ENCODE data around the gene MFF.
"Not testable (repeated sequence)": the region's sequence is repeated elsewhere in the genome, so short reads cannot be mapped to it uniquely, and the experiment has no call there.

MFF gene

DNA sequence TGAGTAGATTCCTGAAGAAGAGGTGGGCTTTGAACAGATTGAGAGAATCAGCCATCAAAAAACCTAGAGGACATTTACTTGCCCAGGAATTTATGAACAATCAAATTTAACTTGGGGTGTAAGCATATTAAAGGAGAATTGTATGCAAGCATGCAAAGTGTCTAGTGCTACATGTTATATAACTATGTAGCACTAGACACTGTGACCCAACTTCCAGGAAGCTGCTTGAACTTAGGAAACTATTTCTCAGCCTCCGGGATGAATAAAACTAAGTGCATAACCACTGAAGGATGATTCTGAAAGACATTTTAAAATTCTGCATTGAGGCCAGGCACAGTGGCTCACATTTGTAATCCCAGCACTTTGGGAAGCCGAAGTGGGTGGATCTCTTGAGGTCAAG, 12.4 kb downstream of the MFF start:
- no peak for DNase-seq

DNA sequence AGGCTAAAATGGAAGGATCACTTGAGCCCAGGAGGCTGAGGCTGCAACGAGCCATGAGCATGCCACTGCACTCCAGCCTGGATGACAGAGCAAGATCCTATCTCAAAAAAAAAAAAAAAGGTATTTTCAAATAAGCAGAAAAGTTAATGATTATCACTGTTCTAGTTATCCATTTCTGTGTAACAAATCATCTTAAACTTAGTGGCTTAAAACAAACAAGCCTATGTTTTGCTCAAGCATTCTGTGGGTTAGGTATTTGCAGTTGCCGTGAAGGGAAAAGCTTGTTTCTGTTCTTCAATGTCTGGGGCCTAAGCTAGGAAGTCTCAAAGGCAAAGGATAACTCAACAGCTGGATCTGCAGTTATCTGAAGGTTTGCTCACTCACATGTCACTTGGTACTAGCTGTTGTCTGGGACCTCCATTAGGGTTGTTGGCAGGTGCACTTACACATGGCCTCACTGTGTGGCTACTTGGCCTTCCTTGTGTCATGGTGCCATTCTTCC, 14.1 kb downstream of the MFF start:
- no peak for DNase-seq

DNA sequence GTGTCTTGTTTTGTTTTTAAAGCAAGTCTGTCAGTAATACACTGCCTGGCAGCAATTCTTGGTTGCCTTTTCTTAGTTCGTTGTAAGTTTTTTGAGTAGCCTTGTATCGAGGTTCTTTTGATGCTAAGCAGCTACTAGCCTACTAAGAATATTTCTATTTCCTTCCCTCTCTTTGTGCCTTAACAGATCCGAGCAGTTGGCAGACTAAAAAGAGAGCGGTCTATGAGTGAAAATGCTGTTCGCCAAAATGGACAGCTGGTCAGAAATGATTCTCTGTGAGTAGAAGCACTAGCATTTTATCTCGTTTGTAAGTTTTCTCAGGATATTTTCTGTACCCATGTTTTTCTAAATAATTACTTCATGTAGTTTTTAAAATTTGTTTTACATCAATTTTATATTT, 15.1 kb downstream of the MFF start:
- DNase-seq = no peak

DNA sequence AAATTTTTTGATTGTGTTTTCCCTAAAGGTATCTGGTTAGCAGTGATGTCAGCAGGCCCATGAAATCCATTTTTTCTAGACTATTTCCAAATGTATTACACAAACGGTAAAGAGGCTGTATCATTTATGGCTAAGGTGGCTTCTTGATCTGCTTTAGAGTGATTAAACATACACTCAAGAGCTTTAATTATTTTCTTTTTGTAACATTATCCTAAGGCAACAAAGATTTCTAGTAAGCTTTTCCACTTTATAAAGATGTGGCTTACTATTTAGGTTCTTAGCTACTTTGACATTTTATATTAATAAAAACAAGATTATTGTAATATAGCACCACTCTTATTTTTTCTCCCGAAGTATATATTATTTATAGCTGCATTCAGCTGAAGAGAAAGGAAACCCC, 16.5 kb downstream of the MFF start:
- DNase-seq = no peak

DNA sequence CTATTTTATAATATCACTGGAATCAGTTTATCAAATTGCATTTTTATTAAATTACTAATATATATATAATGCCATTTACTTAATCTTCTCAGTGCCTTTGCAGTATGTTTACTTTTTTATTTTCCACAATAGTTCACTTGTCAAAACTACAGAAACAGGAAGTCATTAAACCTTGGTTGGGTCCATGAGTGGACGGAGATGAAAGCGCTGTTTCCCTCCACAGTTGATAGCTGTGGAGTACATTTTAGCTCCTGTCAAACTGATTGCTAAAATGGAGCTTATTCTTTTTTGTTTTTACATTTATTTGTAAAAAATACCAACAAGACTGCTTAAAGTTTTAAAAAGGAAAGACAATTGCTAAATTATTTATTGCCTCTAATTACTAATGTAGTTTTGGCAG, 19.2 kb downstream of the MFF start:
- no peak for DNase-seq

DNA sequence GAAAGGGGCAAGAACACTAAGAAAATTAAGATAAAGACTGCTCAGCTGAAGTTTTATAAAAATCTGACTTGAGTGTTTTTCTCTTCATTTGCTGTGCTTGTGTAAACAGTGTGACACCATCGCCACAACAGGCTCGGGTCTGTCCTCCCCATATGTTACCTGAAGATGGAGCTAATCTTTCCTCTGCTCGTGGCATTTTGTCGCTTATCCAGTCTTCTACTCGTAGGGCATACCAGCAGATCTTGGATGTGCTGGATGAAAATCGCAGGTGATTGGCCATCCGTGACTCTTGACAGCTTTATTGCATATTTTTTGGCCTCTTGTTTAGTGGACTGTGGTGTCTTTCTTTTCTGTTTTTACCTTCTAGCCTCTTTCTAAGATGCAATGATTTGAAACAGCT, 22.1 kb downstream of the MFF start:
- no peak for DNase-seq

DNA sequence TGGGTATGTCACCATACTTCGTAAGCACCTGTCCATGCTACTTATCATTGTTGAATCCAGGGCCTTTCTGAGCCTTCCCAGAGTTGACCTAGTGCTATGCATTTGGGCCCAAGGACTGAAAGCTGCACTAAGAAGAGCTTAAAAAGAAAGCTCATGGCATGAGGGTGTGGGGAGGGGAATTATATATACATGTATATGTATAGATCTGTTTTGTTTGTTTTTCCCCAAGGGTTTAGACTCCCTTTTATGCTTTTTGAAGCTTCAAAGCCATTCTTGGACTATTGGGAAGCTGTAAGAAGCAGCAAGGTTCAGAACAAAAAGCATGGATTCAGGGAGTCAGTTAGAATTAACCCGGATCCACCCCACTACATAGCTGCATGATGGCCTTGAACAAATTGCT, 23.3 kb downstream of the MFF start:
- no peak for DNase-seq

DNA sequence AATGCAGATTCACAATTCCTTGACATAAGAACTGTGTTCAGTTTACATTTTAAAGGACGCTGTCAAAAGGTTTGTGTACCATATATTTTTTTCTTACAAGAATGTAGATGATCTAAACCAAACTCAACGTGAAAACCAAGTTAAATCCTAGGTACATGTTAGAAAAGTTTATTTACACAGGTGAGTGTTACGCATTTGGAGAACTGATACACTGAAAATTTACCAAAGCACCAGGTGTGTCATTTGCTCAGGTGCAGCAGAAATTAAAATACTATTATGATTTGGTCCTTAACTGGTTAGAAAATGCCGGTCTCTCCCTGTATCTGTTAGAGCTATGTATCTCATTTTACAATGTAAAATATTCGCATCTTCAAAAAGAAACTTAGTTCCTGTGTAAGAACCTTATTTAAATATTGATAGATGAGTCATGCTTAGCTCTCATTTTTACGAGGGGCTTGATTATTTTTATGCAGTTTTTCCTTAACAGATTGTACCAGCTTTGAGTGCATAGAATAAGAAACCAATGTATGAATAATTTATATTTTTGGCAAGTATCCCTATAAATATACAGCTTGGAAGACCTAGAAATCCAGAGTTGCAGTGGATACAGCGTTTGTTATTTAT, 25.1 kb downstream of the MFF start:
- no peak for DNase-seq

DNA sequence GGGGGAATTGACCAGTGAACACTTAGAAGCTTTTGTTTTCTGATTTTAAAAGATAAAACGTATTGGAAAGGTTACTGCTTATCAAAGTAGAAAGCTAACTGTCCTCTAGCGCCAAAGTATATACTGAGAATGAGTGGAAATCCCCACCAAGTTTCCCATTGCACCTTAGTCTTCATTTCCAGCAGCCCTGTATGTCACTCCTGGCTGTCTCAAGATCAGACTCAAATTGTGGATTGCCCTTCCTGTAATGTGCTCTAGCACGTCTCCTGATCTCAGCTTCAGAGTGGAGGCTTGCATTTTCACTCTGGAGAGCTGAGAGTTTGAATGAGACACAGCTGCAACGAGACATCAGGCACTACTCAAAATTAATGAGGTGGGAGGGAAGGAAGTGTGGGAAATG, 26.6 kb downstream of the MFF start:
- DNase-seq = no peak

DNA sequence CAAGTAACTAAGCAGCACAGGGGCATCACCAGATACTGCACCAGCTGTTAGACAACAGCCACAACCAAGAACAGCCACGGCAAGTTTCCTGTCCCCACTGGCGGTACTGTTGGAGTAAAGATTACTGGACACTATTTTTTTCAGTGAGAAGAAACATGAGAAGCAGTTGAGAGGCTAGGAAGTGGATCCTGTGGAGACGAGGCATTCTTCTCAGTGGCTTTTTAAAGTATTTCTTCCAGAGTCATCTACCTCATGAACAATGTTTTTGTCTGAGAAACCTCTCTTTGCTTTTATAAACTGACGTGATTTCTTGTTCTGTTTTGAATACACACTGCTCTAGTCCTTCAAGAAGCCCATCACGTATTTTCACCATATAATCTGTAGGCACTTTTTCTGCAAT, 35.3 kb downstream of the MFF start:
- DNase-seq = no peak

DNA sequence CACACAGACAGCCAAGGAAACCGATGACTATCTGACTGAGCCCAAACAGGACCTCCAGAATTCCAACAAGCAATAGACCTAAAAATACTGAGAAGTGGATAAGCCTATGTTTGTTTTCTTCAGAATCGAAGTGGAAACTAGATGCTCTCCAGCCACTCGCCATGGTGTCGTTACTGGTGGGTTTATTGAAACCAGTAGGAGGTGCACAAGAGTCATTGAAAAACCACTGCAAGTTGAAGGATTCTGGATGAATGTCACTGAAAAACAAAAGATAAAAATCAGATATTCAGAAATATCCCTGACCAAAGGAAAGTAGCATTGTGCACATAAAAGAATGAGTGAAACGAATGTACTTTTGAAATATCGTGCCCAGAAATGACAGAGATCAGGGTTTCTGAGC, 38.7 kb downstream of the MFF start:
- no peak for DNase-seq

DNA sequence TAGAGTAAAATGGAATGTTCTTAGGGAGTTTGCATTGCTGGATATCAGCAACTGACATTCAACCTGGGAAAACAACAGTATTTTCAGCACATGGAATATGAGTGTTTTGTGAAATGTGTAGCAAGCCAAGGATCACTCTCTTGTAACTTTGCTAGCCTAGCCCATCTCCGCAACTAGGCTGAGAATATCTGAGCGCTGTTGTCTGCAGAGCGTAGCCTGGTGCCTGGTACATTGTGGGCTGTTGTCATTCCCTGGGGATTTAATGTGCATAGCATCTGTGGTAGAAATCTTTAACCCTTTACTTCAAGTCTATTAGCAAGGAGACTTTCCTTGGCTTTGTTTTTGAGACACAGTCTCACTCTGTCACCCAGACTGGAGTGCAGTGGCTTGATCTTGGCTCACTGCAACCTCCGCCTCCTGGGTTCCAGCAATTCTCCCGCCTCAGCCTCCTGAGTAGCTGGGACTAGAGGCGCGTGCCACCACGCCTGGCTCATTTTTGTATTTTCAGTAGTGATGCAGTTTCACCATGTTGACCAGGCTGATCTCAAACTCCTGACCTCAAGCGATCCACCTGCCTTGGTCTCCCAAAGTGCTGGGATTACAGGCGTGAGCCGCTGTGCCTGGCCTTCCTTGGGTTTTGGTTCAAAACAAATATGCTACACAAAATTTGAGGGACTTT, 39.7 kb downstream of the MFF start:
- not testable (repeated sequence) for DNase-seq

DNA sequence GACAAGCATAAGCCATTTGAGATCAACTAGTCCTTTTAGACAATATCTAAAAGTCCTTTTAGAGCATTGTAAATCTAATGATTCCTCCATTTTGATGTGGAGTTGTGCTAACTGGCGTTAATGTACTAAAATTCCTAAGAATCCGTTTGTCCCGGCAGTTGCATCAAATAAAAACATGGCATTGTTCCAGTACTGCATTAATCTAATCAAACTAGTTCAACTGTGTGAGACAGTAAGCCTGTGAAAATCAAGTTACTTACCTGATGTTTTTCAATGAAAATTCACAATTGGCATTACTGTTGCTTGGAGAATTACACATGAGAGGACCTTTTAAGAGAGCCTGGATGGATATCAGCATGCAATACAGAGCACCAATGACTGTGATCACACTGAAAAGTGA, 40.8 kb downstream of the MFF start:
- DNase-seq = no peak

DNA sequence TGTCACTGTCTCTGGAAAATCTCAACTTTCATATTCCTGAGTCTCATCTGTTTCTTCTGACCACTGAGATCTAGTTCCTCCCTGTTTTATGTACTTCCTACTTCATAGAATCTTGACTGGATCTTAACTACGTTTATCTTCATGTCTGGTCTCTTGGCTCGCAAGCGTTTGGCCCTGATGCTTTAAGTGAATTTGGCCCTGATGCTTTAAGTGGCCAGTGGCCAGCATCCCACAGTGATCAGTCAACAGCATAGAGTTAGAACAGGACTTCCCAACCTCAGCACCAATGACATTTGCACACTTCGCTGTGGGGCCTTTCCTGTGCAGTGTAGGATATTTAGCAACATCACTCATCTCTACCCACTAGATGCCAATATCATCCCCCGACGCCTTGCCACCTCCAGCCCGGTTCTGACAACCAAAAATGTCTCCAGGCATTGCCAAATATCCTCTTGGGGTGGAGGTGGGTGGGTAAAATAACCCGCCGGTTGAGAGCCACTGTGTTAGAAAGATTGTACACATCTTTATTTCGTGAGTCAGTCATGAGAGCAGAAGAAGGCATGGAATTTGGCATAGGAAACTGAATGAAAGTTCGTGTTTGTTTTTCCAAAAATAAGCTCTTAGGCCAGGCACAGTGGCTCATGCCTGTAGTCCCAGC, 41.8 kb downstream of the MFF start:
- no peak for DNase-seq

DNA sequence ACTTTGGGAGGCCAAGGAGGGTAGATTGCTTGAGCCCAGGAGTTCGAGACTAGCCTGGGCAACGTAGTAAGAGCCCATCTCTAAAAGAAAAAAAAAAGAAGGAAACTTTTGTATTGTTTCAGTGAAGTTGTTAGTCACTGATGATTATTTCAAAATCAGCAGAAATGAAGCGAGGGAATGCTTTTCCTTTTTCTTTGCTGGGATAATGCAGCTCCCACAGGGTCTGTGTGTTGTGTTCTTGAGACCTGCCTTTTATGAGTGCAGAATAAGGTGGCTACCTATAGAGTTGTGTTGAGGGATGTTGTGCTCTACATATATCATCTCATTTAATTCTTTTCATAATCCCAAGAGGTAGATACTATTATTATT, 42.4 kb downstream of the MFF start:
- DNase-seq = no peak

DNA sequence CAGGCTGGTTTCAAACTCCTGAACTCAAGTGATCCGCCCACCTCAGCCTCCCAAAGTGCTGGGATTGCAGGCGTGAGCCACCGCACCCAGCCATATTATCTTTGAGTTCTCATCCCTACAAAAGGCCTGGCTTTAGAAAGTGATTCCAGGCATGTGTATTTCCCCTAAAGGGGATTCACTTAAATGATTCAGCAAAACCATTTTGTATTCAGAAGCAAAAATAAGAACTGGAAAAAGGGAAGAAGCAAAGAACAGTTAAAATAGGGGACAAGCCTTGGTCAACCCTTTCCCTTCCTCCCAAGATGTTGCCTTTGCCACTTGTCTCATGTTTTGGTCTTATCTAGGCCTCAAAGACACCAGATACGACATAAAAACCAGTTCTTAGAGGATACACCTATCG, 43.5 kb downstream of the MFF start:
- DNase-seq = no peak

DNA sequence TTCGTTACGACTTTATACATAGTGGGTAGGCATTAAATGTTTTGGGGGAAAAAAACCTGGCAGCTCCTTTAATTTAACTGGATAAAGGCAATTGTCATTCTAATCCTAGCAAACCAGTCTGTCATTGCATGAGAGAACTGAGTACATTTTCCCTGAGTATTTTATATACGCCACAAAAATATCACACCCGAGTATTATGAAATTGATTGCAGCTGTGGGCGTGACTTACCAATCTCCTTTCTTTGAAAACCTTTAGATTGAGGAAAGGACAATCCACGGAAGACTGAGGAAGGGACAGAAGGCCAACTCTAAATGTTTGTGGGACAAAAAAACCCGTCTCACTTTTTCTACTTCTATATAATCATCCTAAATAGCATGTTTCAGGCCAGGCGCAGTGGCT, 45.0 kb downstream of the MFF start:
- no peak for DNase-seq

DNA sequence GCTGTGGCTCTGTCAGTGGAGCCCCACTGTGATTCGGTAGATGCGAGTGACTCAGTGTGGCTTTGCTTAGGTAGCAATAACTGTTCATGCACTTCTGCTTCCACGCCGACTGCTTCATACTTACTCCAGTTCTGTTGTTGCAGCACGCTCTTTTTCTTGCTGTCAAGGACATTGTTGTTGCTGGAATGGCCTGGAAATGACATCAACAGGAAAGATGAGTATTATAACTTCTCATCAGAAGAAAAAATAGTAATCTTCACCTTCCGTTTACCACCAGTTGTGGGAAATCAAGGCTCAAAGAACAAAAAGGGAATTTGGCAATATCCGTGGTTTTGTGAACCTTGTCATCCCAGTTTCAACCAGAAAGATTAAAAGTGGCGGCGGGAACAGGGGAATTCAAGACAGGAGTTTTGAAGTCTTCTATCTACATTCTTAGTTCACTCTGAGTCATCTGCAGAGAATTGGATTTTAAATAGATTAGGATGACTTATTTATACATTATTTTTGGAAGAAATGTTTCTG, 45.8 kb downstream of the MFF start:
- no peak for DNase-seq

DNA sequence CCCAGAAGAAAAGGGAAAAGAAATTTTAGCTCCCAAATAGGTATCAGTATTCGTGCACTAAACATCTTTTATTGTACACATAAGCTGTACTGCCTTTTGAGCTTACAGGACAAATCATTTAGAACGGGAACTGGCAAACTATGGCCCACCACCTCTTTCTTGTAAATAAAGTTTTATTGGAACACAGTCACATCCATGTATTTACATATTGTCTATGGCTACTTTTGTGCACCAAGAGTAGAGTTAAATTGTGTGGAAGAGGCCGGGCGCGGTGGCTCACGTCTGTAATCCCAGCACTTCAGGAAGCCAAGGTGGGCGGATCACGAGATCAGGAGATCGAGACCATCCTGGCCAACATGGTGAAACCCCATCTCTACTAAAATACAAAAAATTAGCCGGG, 48.3 kb downstream of the MFF start:
- DNase-seq = no peak

DNA sequence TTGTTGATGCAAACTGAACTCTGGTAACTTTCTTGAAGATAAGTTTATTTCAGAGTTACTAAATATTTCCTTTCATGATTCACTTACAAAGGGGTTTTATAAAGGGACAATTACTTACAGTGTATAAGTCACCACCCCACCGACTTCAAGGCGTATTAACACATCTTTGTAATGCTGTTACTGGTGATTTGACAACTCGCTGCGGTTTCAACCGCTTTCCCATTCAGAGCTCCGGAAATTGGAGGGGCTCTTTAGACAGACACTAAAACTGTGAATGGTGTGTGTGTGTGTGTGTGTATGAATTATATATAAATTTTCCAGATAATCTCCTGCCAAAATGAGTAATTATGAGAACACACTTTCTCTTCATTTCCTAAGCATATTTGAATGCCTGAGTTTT, 49.1 kb downstream of the MFF start:
- DNase-seq = peak; percentile 16

DNA sequence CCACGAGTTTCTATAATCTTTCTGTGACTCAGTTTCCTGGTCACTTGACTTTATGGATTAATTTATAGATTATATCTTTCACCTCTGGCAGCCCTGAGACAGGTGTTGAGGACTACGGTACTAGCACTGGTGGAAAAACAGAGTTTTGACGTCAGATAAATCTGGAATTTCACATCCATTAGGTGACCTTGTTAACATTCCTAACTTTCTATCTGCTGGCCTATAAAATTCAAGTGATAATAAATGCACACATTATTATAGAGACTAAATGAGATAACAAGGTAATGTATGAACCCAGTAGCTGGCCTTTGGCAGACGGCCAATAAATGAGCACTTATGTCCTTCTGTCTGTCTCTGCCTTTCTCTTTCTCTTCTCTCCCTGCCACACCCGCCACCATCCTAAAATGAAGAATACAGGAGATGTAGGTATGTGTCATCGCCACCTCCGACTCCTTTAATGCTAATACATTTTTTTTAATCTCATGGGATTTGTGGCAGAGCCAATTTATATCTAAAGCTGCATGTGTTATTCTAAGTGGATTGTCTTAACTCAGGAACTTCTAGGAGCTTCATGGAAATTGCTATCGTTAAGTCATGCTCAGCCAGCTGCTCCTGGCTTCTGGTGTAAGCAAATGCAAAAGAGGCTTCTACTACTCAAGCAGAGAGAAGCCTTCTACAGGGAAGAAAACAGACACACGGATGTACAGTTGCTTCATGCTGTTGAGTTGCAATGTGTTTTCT, 51.8 kb downstream of the MFF start:
- no peak for DNase-seq

DNA sequence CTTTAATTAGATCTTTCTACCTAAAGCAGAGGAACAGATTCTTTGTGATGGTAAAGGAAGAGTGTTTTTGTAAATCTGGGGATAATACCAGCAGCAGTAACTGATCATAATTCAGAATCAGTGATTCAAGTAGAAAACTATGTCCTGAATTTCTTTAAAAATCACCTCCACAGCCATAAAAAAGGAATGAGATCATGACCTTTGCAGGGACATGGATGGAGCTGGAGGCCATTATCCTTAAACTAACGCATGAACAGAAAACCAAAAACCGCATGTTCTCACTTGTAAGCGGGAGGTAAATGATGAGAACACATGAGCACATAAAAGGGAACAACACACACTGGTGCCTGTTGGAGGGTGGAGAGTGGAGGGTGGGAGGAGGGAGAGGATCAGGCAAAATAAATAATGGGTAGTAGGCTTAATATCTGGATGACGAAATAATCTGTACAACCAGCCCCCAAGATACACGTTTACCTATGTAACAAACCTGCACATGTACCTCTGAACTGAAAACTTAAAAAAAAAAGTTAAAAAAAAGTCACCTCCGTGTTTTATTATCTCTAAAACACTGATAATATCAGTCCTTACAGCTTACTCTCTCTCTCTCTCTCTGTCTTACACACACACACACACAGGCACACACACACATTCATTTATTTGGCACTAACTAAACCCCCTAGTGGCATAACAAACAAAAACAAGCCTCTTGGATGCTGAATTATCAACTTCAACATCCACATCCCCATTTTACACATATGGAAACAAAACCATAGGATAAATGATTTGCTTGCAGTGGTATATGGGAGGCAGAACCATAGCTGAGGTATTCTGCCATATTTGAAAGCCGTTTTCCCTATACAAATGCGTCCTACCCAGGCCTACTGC, 52.7 kb downstream of the MFF start:
- DNase-seq = no peak

DNA sequence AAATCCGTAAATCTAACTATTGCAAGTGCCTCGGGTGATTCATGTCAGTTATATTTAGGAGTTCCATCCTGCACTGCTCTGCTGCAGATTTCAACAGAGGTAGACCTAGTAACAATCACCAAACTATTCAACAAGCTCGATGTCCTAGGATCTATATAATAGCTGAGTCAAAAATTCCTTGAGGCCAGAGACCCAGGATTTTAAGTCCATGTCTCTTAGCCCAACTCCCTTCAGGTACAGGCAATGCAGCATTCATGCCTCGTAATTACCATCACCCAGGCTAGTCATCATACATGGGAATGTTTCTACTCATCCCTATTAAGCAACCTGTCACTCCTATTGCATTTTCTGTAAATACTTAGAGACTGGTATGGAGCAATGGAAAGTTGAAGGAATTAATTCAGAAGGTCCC, 53.3 kb downstream of the MFF start:
- no peak for DNase-seq

All from stimulated activated CD4-positive, alpha-beta T cell treated with anti-CD3 and anti-CD28 coated beads, Interleukin-12 subunit alpha, Interleukin-12 subunit beta, amount 100 ng/mL, for 4 hours (primary cell).